SK-N-SH (cell line): ENCODE data around the gene ETFA. TPM values are rescaled to one million over a fixed set of nuclear protein-coding genes. Genes with fewer than 3 reads are reported as not detected.
A peak's percentile ranks its signal among the peaks of the same experiment; 100 is the strongest.

Experiments
- CTCF ChIA-PET: fragments of 300-600, 350-600 bp; formaldehyde crosslinking; extraction: SDS; loops from one replicate; lab custom pipeline; 2021; lab: Yijun Ruan, JAX
- POLR2A ChIA-PET: fragments of 350-600 bp; sonication (Branson Sonifier 250); formaldehyde crosslinking; extraction: SDS; loops from one replicate; lab custom pipeline; 2020; ENCODE audit warnings: antibody characterized with exemption, inconsistent platforms; lab: Yijun Ruan, JAX
- DNase-seq: peaks from one replicate; pipeline ENCODE4 v3.0.0; 2012
- H2AFZ ChIP-seq: fragments of 200-600 bp; sonication (generic); 2 replicates; pipeline ENCODE4 v1.8.1; 2016; ENCODE audit warnings: antibody characterized with exemption, mild to moderate bottlenecking, low read depth
- H3F3A ChIP-seq: fragments of 200-600 bp; sonication (generic); replicated peaks from 2 replicates; pipeline ENCODE3; 2016; ENCODE audit warnings: antibody characterized with exemption, mild to moderate bottlenecking; ENCODE audit not compliant: insufficient read depth
- H3K27ac ChIP-seq, 2 experiments: fragments of 200-500 bp in 1 of 2; fragments of 200-600 bp in 1 of 2; sonication (Bioruptor generic) in 1 of 2; sonication (generic), shearing (Covaris generic) in 1 of 2; 2 replicates each; pipeline versions ENCODE4 v1.5.1 to v1.6.1; 2014 to 2016; ENCODE audit warnings: low read depth in 2 of 2, inconsistent platforms in 1 of 2, low read length in 1 of 2, mild to moderate bottlenecking in 1 of 2, mixed read lengths in 1 of 2
- H3K27me3 ChIP-seq: fragments of 200-600 bp; sonication (generic), shearing (Covaris generic); 2 replicates; pipeline ENCODE4 v1.6.1; 2016; ENCODE audit warnings: mixed run types; ENCODE audit not compliant: insufficient read depth
- H3K36me3 ChIP-seq, 2 experiments: fragments of 200-500 bp in 1 of 2; fragments of 200-600 bp in 1 of 2; sonication (Bioruptor generic) in 1 of 2; sonication (generic) in 1 of 2; replicated peaks in 1 of 2; 2 replicates each; pipeline versions ENCODE3 to v1.5.1; 2014 to 2016; ENCODE audit warnings: low read length in 1 of 2, mild to moderate bottlenecking in 1 of 2; ENCODE audit not compliant: insufficient read depth in 2 of 2, control insufficient read depth in 1 of 2
- H3K4me1 ChIP-seq, 2 experiments: fragments of 200-500 bp in 1 of 2; fragments of 200-600 bp in 1 of 2; sonication (Bioruptor generic) in 1 of 2; sonication (generic), shearing (Covaris generic) in 1 of 2; 2 replicates each; pipeline versions ENCODE4 v1.5.1 to v1.6.1; 2014 to 2016; ENCODE audit warnings: low read depth in 1 of 2, low read length in 1 of 2, mixed run types in 1 of 2; ENCODE audit not compliant: insufficient read depth in 2 of 2, control insufficient read depth in 1 of 2
- H3K4me2 ChIP-seq: fragments of 200-600 bp; sonication (generic), shearing (Covaris generic); 2 replicates; pipeline ENCODE4 v1.6.1; 2017; ENCODE audit warnings: mixed run types
- H3K4me3 ChIP-seq, 2 experiments: fragments of 200-500 bp in 1 of 2; fragments of 200-600 bp in 1 of 2; sonication (Bioruptor generic) in 1 of 2; sonication (generic), shearing (Covaris generic) in 1 of 2; 2 replicates each; pipeline versions ENCODE4 v1.5.1 to v1.8.1; 2014 to 2016; ENCODE audit warnings: low read depth in 2 of 2, inconsistent platforms in 1 of 2, low read length in 1 of 2, mild to moderate bottlenecking in 1 of 2, mixed read lengths in 1 of 2, moderate library complexity in 1 of 2
- H3K79me2 ChIP-seq: fragments of 200-600 bp; sonication (generic); 2 replicates; pipeline ENCODE4 v1.8.1; 2017; ENCODE audit warnings: mild to moderate bottlenecking; ENCODE audit not compliant: insufficient read depth
- H3K9ac ChIP-seq: fragments of 200-600 bp; sonication (generic); 2 replicates; pipeline ENCODE4 v1.6.1; 2017; ENCODE audit warnings: mixed run types
- H3K9me2 ChIP-seq: fragments of 200-600 bp; sonication (generic); 2 replicates; pipeline ENCODE4 v1.6.1; 2017; ENCODE audit warnings: mixed run types
- H3K9me3 ChIP-seq: fragments of 200-600 bp; sonication (generic); 2 replicates; pipeline ENCODE4 v1.6.1; 2017; ENCODE audit warnings: mixed run types, mild to moderate bottlenecking, moderate library complexity
- H4K20me1 ChIP-seq: fragments of 200-600 bp; sonication (generic); 2 replicates; pipeline ENCODE4 v1.6.1; 2017; ENCODE audit warnings: mild to moderate bottlenecking, mixed run types; ENCODE audit not compliant: insufficient read depth
- CHD2 ChIP-seq: fragments of 150-350 bp; IDR thresholded peaks from 2 replicates; pipeline ENCODE4 v1.6.1; 2018; ENCODE audit warnings: low read length; ENCODE audit not compliant: partially characterized antibody
- GATA2 ChIP-seq: sonication (generic); formaldehyde crosslinking; IDR thresholded peaks from 2 replicates; pipeline ENCODE4 v1.5.0; 2020; ENCODE audit warnings: mild to moderate bottlenecking, missing genetic modification reagents
- MAX ChIP-seq: IDR thresholded peaks from 2 replicates; pipeline ENCODE4 v1.4.0; 2012; ENCODE audit warnings: low read depth
- POLR2AphosphoS5 ChIP-seq: IDR thresholded peaks from 2 replicates; pipeline ENCODE4 v1.6.1; 2012; ENCODE audit warnings: low read depth, low read length
- RFX5 ChIP-seq: IDR thresholded peaks from 2 replicates; pipeline ENCODE4 v1.6.1; 2012; ENCODE audit warnings: mild to moderate bottlenecking, improper control_type of control experiment, low read length
- RXRA ChIP-seq: IDR thresholded peaks from 2 replicates; pipeline ENCODE4 v1.4.0; 2012; ENCODE audit warnings: low read depth, mild to moderate bottlenecking, borderline replicate concordance
- SMC3 ChIP-seq: IDR thresholded peaks from 2 replicates; pipeline ENCODE4 v1.6.1; 2012; ENCODE audit warnings: low read depth, low read length, improper control_type of control experiment
- TAF1 ChIP-seq: IDR thresholded peaks from 2 replicates; pipeline ENCODE4 v1.6.1; 2012; ENCODE audit warnings: low read depth, mild to moderate bottlenecking, low read length, moderate library complexity, borderline replicate concordance
- TCF12 ChIP-seq: IDR thresholded peaks from 2 replicates; pipeline ENCODE4 v1.4.0; 2012
- USF1 ChIP-seq: IDR thresholded peaks from 2 replicates; pipeline ENCODE4 v1.4.0; 2012; ENCODE audit warnings: low read depth, borderline replicate concordance
- USF2 ChIP-seq: fragments of 150-350 bp; IDR thresholded peaks from 2 replicates; pipeline ENCODE4 v1.6.1; 2017; ENCODE audit warnings: antibody characterized with exemption, low read length, low read depth, borderline replicate concordance
- WGBS: methylation state at CpG from one replicate; pipeline ENCODE4 v1.1.6; 2017; ENCODE audit warnings: low lambda C conversion rate; 5-methylcytosine and 5-hydroxymethylcytosine counted together
- polyA plus RNA-seq, 3 experiments: library from polyadenylated mRNA; depleted of rRNA; stranded (reverse); fragments of >200 nt; gene quantifications; 2 replicates each; pipeline ENCODE4 v1.2.3, GENCODE V29; 2012
- TF ChIP-seq, protein P1 (sequence below): IDR thresholded peaks from 2 replicates; pipeline ENCODE4 v1.4.0; 2012; ENCODE audit warnings: low read depth, borderline replicate concordance
- TF ChIP-seq, protein P2 (sequence below): IDR thresholded peaks from 2 replicates; pipeline ENCODE4; 2012

ETFA gene
- polyA plus RNA-seq, 1 of the 3 experiments (the other 2 are of a cell fraction), result 122 TPM

GRCh38 chr15:76336254-76337058 lies 25.2 kb upstream of the ETFA start, which contains the start of gene ISL2 (continued):
- TF ChIP-seq RFX5, result peak; percentile 68; the same call in 1 of the 2 replicates
- TF ChIP-seq SMC3, result no peak
- no peak for TF ChIP-seq USF1
- TF ChIP-seq, protein P1, sequence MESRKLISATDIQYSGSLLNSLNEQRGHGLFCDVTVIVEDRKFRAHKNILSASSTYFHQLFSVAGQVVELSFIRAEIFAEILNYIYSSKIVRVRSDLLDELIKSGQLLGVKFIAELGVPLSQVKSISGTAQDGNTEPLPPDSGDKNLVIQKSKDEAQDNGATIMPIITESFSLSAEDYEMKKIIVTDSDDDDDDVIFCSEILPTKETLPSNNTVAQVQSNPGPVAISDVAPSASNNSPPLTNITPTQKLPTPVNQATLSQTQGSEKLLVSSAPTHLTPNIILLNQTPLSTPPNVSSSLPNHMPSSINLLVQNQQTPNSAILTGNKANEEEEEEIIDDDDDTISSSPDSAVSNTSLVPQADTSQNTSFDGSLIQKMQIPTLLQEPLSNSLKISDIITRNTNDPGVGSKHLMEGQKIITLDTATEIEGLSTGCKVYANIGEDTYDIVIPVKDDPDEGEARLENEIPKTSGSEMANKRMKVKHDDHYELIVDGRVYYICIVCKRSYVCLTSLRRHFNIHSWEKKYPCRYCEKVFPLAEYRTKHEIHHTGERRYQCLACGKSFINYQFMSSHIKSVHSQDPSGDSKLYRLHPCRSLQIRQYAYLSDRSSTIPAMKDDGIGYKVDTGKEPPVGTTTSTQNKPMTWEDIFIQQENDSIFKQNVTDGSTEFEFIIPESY, result no peak
- TF ChIP-seq MAX, result peak; percentile 79
- TF ChIP-seq GATA2 (CRISPR knock-in tag), result no peak
- no peak for TF ChIP-seq USF2

- peaks cover 0 to 4% of the 10 kb centered on the region in 2 experiments for H3K36me3 ChIP-seq
- H3K9me2 ChIP-seq, result no peaks in the 10 kb centered on the region
- H3K4me2 ChIP-seq, result peak overlapping the region; percentile 91
- peaks cover 22% of the 10 kb centered on the region for H3K79me2 ChIP-seq
- ChIA-PET POLR2A (interaction anchor here (0.7 to 1.6 kb wide), 7 partner anchors 22 to 184 kb away, joined by 3 to 12 read pairs (median 4); partner anchors contain the start of gene ETFA), CTCF (interaction anchor here (0.5 to 4.5 kb wide), 7 partner anchors 11 to 1277 kb away, joined by 3 to 29 read pairs (median 4); no protein-coding TSS in a partner anchor)
- peak overlapping the region; percentile 54 to 67 for H3K4me3 ChIP-seq
- peak; percentile 76 for DNase-seq
- 0 out of 2 replicates have a peak, but pooled peaks cover 4% of the 10 kb centered on the region for H4K20me1 ChIP-seq
- peak overlapping the region; percentile 95 to 99 for H3K27ac ChIP-seq
- no peaks in the 10 kb centered on the region for H3K27me3 ChIP-seq
- H3K9me3 ChIP-seq, result no peaks in the 10 kb centered on the region
- no peak for TF ChIP-seq USF2
- TF ChIP-seq TAF1, result 0 out of 2 replicates have a peak, but pooled peaks have one; percentile 29
- peak; percentile 38 for TF ChIP-seq CHD2
- no peak for TF ChIP-seq POLR2AphosphoS5
- TF ChIP-seq RXRA, result no peak
- no peak for TF ChIP-seq TCF12
- TF ChIP-seq, protein P2, sequence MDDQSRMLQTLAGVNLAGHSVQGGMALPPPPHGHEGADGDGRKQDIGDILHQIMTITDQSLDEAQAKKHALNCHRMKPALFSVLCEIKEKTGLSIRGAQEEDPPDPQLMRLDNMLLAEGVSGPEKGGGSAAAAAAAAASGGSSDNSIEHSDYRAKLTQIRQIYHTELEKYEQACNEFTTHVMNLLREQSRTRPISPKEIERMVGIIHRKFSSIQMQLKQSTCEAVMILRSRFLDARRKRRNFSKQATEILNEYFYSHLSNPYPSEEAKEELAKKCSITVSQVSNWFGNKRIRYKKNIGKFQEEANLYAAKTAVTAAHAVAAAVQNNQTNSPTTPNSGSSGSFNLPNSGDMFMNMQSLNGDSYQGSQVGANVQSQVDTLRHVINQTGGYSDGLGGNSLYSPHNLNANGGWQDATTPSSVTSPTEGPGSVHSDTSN, result no peak
- TF ChIP-seq RFX5, result no peak
- no peak for TF ChIP-seq MAX
- TF ChIP-seq, all 33 proteins: peak for 2
- peaks cover 8% of the 10 kb centered on the region for H3F3A ChIP-seq
- peak overlapping the region; percentile 91 for H3K9ac ChIP-seq
- peak overlapping the region; percentile 87 for H2AFZ ChIP-seq
- WGBS, result 62% methylated on average over 38 of the region's 39 CpGs
- H3K4me1 ChIP-seq, result peaks cover 4 to 26% of the 10 kb centered on the region in 2 experiments; a peak in 2 of 4 replicates
Observed at GRCh38 chr15:76335307-76336253, 24.3 kb upstream of the ETFA start.
